ENCODE measurements around the gene EXD3. TPM values are rescaled to one million over a fixed set of nuclear protein-coding genes. Genes with fewer than 3 reads are reported as not detected.

Gene EXD3
- total and polyA plus RNA-seq, 9 of the 15 experiments (the other 6 are each of a cell fraction or from before 2014, with no cell fraction given), result 0.29 to 12.5 (median 3.9) TPM

DNA sequence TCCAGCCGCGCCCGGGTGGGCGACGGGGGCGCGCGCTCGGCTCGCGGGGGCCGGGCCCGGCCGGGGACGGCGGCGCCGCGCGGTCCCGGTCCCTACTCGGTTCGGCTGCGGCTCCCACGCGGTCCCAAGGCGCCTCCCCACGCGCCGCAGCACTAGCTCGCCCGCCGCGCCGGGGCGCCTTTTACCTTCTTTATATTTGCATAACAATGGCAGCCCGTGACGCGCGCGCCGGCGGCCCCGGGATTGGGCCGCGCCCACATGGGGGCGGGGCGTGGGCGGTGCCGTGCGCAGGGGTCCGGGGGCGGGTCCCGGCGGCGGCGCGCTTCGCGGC is 120.9 kb downstream of the EXD3 start, which contains the start of gene NRARP (continued):
- TF ChIP-seq, protein P1, sequence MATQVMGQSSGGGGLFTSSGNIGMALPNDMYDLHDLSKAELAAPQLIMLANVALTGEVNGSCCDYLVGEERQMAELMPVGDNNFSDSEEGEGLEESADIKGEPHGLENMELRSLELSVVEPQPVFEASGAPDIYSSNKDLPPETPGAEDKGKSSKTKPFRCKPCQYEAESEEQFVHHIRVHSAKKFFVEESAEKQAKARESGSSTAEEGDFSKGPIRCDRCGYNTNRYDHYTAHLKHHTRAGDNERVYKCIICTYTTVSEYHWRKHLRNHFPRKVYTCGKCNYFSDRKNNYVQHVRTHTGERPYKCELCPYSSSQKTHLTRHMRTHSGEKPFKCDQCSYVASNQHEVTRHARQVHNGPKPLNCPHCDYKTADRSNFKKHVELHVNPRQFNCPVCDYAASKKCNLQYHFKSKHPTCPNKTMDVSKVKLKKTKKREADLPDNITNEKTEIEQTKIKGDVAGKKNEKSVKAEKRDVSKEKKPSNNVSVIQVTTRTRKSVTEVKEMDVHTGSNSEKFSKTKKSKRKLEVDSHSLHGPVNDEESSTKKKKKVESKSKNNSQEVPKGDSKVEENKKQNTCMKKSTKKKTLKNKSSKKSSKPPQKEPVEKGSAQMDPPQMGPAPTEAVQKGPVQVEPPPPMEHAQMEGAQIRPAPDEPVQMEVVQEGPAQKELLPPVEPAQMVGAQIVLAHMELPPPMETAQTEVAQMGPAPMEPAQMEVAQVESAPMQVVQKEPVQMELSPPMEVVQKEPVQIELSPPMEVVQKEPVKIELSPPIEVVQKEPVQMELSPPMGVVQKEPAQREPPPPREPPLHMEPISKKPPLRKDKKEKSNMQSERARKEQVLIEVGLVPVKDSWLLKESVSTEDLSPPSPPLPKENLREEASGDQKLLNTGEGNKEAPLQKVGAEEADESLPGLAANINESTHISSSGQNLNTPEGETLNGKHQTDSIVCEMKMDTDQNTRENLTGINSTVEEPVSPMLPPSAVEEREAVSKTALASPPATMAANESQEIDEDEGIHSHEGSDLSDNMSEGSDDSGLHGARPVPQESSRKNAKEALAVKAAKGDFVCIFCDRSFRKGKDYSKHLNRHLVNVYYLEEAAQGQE (IDR thresholded peaks at IDR 0.05; ENCODE audit: borderline replicate concordance), result no peak
- TF ChIP-seq, protein P1 (CRISPR knock-in tag; IDR thresholded peaks at IDR 0.05; ENCODE audit: low read depth), result no peak
- TF ChIP-seq, protein P2, sequence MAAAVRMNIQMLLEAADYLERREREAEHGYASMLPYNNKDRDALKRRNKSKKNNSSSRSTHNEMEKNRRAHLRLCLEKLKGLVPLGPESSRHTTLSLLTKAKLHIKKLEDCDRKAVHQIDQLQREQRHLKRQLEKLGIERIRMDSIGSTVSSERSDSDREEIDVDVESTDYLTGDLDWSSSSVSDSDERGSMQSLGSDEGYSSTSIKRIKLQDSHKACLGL (CRISPR knock-in tag; IDR thresholded peaks at IDR 0.05; ENCODE audit: borderline replicate concordance, poor library complexity, severe bottlenecking), result no peak
- TF ChIP-seq CBX2 (IDR thresholded peaks at IDR 0.05; ENCODE audit: insufficient read depth, low read length, poor library complexity, severe bottlenecking) (no peak), HCFC1 (IDR thresholded peaks at IDR 0.05; ENCODE audit: low read depth, low read length) (peak; percentile 29; the same call in 1 of the 2 replicates), ZNF12 (CRISPR knock-in tag; IDR thresholded peaks at IDR 0.05) (no peak), SMAD4 (CRISPR knock-in tag; conservative IDR thresholded peaks at IDR 0.05) (no peak), E2F3 (CRISPR knock-in tag; IDR thresholded peaks at IDR 0.05) (no peak), PTRF (tag; IDR thresholded peaks at IDR 0.05) (no peak), CREBBP (IDR thresholded peaks at IDR 0.05; ENCODE audit: low read depth, low read length) (no peak), TARDBP (IDR thresholded peaks at IDR 0.05) (no peak), CHD4 (IDR thresholded peaks at IDR 0.05; ENCODE audit: insufficient read depth, insufficient replicate concordance, low read depth, low read length, poor library complexity, severe bottlenecking) (no peak), KLF1 (tag; IDR thresholded peaks at IDR 0.05) (no peak), ZNF197 (CRISPR knock-in tag; IDR thresholded peaks at IDR 0.05; ENCODE audit: low read depth) (no peak)
- TF ChIP-seq, protein P3, sequence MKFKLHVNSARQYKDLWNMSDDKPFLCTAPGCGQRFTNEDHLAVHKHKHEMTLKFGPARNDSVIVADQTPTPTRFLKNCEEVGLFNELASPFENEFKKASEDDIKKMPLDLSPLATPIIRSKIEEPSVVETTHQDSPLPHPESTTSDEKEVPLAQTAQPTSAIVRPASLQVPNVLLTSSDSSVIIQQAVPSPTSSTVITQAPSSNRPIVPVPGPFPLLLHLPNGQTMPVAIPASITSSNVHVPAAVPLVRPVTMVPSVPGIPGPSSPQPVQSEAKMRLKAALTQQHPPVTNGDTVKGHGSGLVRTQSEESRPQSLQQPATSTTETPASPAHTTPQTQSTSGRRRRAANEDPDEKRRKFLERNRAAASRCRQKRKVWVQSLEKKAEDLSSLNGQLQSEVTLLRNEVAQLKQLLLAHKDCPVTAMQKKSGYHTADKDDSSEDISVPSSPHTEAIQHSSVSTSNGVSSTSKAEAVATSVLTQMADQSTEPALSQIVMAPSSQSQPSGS (CRISPR knock-in tag; IDR thresholded peaks at IDR 0.05), result no peak
- TF ChIP-seq, protein P4, sequence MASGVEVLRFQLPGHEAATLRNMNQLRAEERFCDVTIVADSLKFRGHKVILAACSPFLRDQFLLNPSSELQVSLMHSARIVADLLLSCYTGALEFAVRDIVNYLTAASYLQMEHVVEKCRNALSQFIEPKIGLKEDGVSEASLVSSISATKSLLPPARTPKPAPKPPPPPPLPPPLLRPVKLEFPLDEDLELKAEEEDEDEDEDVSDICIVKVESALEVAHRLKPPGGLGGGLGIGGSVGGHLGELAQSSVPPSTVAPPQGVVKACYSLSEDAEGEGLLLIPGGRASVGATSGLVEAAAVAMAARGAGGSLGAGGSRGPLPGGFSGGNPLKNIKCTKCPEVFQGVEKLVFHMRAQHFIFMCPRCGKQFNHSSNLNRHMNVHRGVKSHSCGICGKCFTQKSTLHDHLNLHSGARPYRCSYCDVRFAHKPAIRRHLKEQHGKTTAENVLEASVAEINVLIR (CRISPR knock-in tag; IDR thresholded peaks at IDR 0.05), result 0 out of 2 replicates have a peak, but pooled peaks have one; percentile 41
